GM12864 (cell line): ENCODE results near the gene DUXB.

Experiments used
- DNase-seq: peaks from one replicate; pipeline ENCODE4 v3.0.0-alpha.2; 2011; ENCODE audit warnings: low read depth
- H3K4me3 ChIP-seq: 2 replicates; pipeline ENCODE4 v1.5.1; 2011; ENCODE audit warnings: mild to moderate bottlenecking, low read depth, low read length, control low read depth
- CTCF ChIP-seq: IDR thresholded peaks from 2 replicates; pipeline ENCODE4 v1.5.1; 2011; ENCODE audit warnings: low read depth, mild to moderate bottlenecking, moderate library complexity, low read length, control low read depth, inconsistent platforms; ENCODE audit errors: missing control alignments

The DUXB gene

GRCh38 chr16:75701361-75701760 lies at the start of gene DUXB:
TSS of gene DUXB (minus strand) at chr16:75701461. CDS start at chr16:75701418, 43 bp downstream.
- no peak for TF ChIP-seq CTCF
- DNase-seq = no peak
- no peak within 1 kb of the TSS for H3K4me3 ChIP-seq

- DNase-seq = no peak
- TF ChIP-seq CTCF = no peak
- no peak overlapping the region for H3K4me3 ChIP-seq
These were observed 49.3 kb upstream of the DUXB start for GRCh38 chr16:75750528-75750927.

DNA sequence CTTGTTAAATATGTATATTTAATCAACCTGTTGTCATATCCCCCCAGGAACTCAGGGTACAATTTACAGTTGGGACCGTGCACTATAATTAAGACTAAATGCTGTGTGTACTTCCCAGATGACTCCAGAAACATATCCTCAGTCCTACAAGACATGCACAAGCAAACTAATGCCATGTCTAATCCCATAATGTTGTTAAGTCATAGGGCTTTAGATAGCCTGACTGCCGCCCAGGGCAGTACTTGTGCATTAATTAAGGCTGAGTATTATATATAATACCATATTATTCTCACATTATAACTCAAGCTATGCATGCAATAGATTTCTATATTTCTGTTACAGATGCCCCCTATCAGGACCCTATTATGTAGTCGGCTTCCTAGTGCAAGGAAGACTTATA lies 45.1 kb upstream of the DUXB start:
- H3K4me3 ChIP-seq = no peak overlapping the region
- no peak for DNase-seq
- TF ChIP-seq CTCF = no peak

GRCh38 chr16:75745823-75746222 lies 44.6 kb upstream of the DUXB start:
- no peak for TF ChIP-seq CTCF
- no peak for DNase-seq
- no peak overlapping the region for H3K4me3 ChIP-seq

DNA sequence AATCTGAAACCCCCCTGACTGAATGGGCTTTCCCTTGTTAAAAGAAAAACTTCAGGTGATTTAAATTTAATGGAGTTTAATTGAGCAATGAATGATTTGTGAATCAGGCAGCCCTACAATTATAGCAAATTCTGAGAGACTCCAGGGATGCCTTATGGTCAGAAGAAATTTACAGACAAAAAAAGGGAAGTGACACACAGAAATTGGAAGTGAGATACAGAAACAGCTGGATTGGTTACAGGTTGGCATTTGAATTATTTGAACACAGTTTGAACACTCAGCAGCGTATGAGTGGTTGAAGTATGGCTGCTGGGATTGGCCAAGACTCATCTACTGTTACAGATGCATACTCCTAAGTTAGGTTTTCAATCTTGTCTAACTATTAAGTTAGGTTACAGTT lies 44.0 kb upstream of the DUXB start:
- no peak for DNase-seq
- H3K4me3 ChIP-seq = no peak overlapping the region
- no peak for TF ChIP-seq CTCF

- no peak overlapping the region for H3K4me3 ChIP-seq
- no peak for DNase-seq
- no peak for TF ChIP-seq CTCF
These were observed 41.3 kb upstream of the DUXB start for GRCh38 chr16:75742424-75743047.
